Measurements from ENCODE around the gene SMURF1. TPM values are rescaled to one million over a fixed set of nuclear protein-coding genes. Genes with fewer than 3 reads are reported as not detected.

The SMURF1 gene
- total RNA-seq, 4 donors from 2014 or later = 25.3 to 47.5 (median 36.5) TPM

GRCh38 chr7:99030951-99031350 is 113.0 kb downstream of the SMURF1 start:
- peaks cover 0 to 67% (median 29%) of the 10 kb centered on the region in 4 donors for H3K36me3 ChIP-seq
- intact Hi-C loops (cut with DNase I; ENCODE audit: low total_unique reads) = no loop called here
- no peaks in the 10 kb centered on the region for H3K4me1 ChIP-seq

GRCh38 chr7:99030457-99030856 is 113.5 kb downstream of the SMURF1 start:
- Histone ChIP-seq H3K4me1 (no peaks in the 10 kb centered on the region), H3K9me3 (no peaks in the 10 kb centered on the region), H3K36me3 (peaks cover 0 to 62% (median 29%) of the 10 kb centered on the region in 4 donors), H3K4me3 (no peak overlapping the region), H3K27ac (peak overlapping the region in 3 of 4 donors; percentile 10 to 63 (median 50)), H3K27me3 (no peaks in the 10 kb centered on the region)
- 96% methylated on average over 6 of the region's 6 CpGs; no CpG with 5 or more reads in 1 of the 2 donors for WGBS, 2 donors (ENCODE audit: low coverage in 1 of 2)
- no peak for TF ChIP-seq CTCF (IDR thresholded peaks at IDR 0.05)
- no peak for TF ChIP-seq POLR2AphosphoS5 (IDR thresholded peaks at IDR 0.05)
- no peak for TF ChIP-seq POLR2A (IDR thresholded peaks at IDR 0.05)
- no peak for TF ChIP-seq EP300 (IDR thresholded peaks at IDR 0.05; ENCODE audit: low read depth)
- intact Hi-C loops (cut with DNase I; ENCODE audit: low total_unique reads) (no loop called here), in situ Hi-C loops (cut with MboI; ENCODE audit: low pct_ligation_motif_present in 1 of 4, low pct_unique_long_range_greater_than_20kb in 1 of 4, low sequenced_read_pairs in 3 of 4) (loop anchor here in 1 of 4 donors (10.0 kb wide), 1 partner anchor 284 kb away; no protein-coding TSS in a partner anchor)
- no peak for DNase-seq

More at GRCh38 chr7:99030951-99031350, 113.0 kb downstream of the SMURF1 start:
- no peaks in the 10 kb centered on the region for H3K9me3 ChIP-seq
- peak overlapping the region in 3 of 4 donors; percentile 1 to 63 (median 45) for H3K27ac ChIP-seq
- WGBS, 2 donors (ENCODE audit: low coverage in 1 of 2) = 84 to 85% methylated on average over 4 to 5 of the region's 5 CpGs
- in situ Hi-C loops (cut with MboI; ENCODE audit: low pct_ligation_motif_present in 1 of 4, low pct_unique_long_range_greater_than_20kb in 1 of 4, low sequenced_read_pairs in 3 of 4) = loop anchor here in 1 of 4 donors (10.0 kb wide), 1 partner anchor 284 kb away; no protein-coding TSS in a partner anchor
- DNase-seq = no peak
- H3K27me3 ChIP-seq = no peaks in the 10 kb centered on the region
- TF ChIP-seq EP300 (IDR thresholded peaks at IDR 0.05; ENCODE audit: low read depth) (no peak), CTCF (IDR thresholded peaks at IDR 0.05) (no peak), POLR2A (IDR thresholded peaks at IDR 0.05) (no peak)
- no peak overlapping the region for H3K4me3 ChIP-seq

- TF ChIP-seq CTCF (IDR thresholded peaks at IDR 0.05) (no peak), POLR2A (IDR thresholded peaks at IDR 0.05) (no peak), EP300 (IDR thresholded peaks at IDR 0.05; ENCODE audit: low read depth) (no peak), POLR2AphosphoS5 (IDR thresholded peaks at IDR 0.05) (no peak)
- Histone ChIP-seq H3K4me1 (peaks cover 0 to 2% (median under 1%) of the 10 kb centered on the region in 4 donors), H3K27ac (peak overlapping the region in 3 of 4 donors; percentile 10 to 63 (median 50)), H3K27me3 (no peaks in the 10 kb centered on the region), H3K36me3 (peaks cover 0 to 55% (median 26%) of the 10 kb centered on the region in 4 donors), H3K4me3 (no peak overlapping the region), H3K9me3 (no peaks in the 10 kb centered on the region)
- 75 to 88% methylated on average over 1 to 9 of the region's 9 CpGs for WGBS, 2 donors (ENCODE audit: low coverage in 1 of 2)
- DNase-seq = no peak
- in situ Hi-C loops (cut with MboI; ENCODE audit: low pct_ligation_motif_present in 1 of 4, low pct_unique_long_range_greater_than_20kb in 1 of 4, low sequenced_read_pairs in 3 of 4) (loop anchor here in 1 of 4 donors (10.0 kb wide), 1 partner anchor 285 kb away; no protein-coding TSS in a partner anchor), intact Hi-C loops (cut with DNase I; ENCODE audit: low total_unique reads) (no loop called here)
Measured at GRCh38 chr7:99029466-99030435, 114.2 kb downstream of the SMURF1 start.

- H3K4me1 ChIP-seq = peaks cover 0 to 15% (median 12%) of the 10 kb centered on the region in 4 donors
- DNase-seq = no peak
- H3K4me3 ChIP-seq = no peak overlapping the region
- H3K36me3 ChIP-seq = peaks cover 0 to 42% (median 19%) of the 10 kb centered on the region in 4 donors
- H3K27ac ChIP-seq = no peak overlapping the region
- intact Hi-C loops (cut with DNase I; ENCODE audit: low total_unique reads) = no loop called here
- TF ChIP-seq POLR2AphosphoS5 (IDR thresholded peaks at IDR 0.05) = no peak
- TF ChIP-seq POLR2A (IDR thresholded peaks at IDR 0.05) = no peak
- no peak for TF ChIP-seq EP300 (IDR thresholded peaks at IDR 0.05; ENCODE audit: low read depth)
- TF ChIP-seq CTCF (IDR thresholded peaks at IDR 0.05) = no peak
- in situ Hi-C loops (cut with MboI; ENCODE audit: low pct_ligation_motif_present in 1 of 4, low pct_unique_long_range_greater_than_20kb in 1 of 4, low sequenced_read_pairs in 3 of 4) = no loop called here
- no peaks in the 10 kb centered on the region for H3K27me3 ChIP-seq
- WGBS, 2 donors (ENCODE audit: low coverage in 1 of 2) = 92 to 96% methylated on average over 11 to 27 of the region's 27 CpGs
- no peaks in the 10 kb centered on the region for H3K9me3 ChIP-seq
Measured at GRCh38 chr7:99028261-99028973, 115.5 kb downstream of the SMURF1 start.
